AG09309 (cell line): ENCODE measurements around the gene RBM42.
"Not testable (repeated sequence)": the region's sequence is repeated elsewhere in the genome, so short reads cannot be mapped to it uniquely, and the experiment has no call there.

Experiments
- DNase-seq: peaks from one replicate; pipeline ENCODE4 v3.0.0-alpha.2; 2010; ENCODE audit warnings: low read depth
- H3K4me3 ChIP-seq: 2 replicates; pipeline ENCODE4 v1.5.1; 2011; ENCODE audit warnings: mild to moderate bottlenecking, low read depth, low read length, moderate library complexity; ENCODE audit not compliant: control insufficient read depth
- CTCF ChIP-seq: IDR thresholded peaks from 2 replicates; pipeline ENCODE4 v1.5.1; 2011; ENCODE audit warnings: mild to moderate bottlenecking, low read depth, low read length, inconsistent platforms; ENCODE audit not compliant: insufficient read depth, control insufficient read depth; ENCODE audit errors: missing control alignments

RBM42 gene, protein sequence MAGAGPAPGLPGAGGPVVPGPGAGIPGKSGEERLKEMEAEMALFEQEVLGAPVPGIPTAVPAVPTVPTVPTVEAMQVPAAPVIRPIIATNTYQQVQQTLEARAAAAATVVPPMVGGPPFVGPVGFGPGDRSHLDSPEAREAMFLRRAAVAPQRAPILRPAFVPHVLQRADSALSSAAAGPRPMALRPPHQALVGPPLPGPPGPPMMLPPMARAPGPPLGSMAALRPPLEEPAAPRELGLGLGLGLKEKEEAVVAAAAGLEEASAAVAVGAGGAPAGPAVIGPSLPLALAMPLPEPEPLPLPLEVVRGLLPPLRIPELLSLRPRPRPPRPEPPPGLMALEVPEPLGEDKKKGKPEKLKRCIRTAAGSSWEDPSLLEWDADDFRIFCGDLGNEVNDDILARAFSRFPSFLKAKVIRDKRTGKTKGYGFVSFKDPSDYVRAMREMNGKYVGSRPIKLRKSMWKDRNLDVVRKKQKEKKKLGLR

DNA sequence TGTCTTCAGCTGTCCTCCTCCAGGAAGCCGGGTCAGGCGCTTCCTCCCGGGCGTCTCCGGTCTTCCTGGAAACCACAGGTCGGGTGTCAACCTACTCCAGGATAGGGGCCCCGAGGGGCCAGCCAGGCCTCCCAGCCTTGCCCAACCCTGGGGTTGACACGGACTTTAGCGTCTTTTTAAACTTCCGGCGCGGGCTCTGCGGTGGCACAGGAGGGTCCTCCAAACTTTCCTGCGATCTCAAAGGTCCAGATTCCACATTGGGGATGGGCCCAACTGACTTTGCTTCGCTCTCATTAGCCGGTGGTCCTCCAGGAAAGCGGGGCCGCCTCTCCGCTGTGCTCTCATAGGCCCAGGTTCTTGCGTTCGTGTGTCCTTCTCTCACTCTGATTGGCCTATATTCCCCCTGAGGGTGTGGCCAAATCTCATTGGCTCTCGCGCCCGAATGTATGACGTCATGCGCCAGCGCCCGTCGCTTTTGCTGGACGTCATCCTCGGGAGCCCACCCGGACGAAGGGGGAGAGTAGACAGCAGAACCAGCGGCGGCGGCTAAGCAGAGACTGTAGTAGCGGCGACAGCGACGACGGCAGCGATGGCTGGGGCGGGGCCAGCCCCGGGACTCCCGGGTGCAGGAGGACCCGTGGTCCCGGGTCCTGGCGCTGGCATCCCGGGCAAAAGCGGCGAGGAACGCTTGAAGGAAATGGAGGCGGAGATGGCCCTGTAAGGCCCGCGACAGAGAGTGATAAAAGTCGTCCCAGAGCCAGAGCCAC is at the start of gene RBM42:
TSS of gene RBM42 (plus strand) at position 472 of the 767 bp plus-strand sequence. CDS start at position 590, 118 bp downstream.
- TF ChIP-seq CTCF: no peak
- DNase-seq: peak; percentile 96
- H3K4me3 ChIP-seq: peak within 1 kb of the TSS; percentile 93

DNA sequence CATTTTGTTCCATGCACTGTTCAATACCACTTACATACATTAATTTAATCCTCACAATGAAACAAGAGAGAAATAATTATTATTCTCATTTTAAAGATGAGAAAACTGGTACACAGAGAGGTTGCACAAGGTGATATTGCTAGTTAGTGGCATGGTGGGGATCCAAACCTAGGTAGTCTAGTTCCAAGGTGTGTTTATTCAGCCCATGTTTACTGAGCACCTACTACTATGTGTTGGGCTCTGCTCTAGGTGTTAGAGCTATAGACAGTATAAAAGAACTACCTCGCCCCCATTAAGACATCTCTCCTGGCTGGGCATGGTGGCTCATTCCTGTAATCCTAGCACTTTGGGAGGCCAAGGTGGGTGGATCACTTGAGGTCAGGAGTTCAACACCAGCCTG is 46.1 kb upstream of the RBM42 start:
- TF ChIP-seq CTCF: no peak
- DNase-seq: no peak
- H3K4me3 ChIP-seq: no peak overlapping the region

DNA sequence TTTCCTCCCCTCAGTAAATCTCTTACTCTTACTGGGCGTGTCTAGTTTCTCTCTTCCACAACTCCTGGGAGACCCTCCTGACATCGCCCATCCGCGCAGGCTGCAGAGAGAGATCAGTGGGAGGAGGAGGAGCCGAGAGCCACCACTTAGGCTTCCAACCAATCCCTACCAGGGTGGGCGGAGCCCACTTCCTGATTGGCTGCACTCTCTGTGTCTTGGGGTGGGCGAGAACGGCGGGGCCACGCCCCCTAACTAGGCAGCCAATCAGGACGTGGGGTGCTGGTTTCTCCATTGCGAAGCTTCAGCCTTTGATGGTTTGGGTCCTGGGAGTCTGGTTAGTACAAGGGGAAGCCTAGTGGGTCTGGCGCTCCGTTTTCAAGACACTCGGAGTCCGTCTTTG is 43.0 kb upstream of the RBM42 start, which contains the start of gene PMIS2:
TSS of gene PMIS2 (plus strand) at position 326 of the 400 bp plus-strand sequence. CDS start 87 bp downstream, outside the sequence.
- no peak within 1 kb of the TSS for H3K4me3 ChIP-seq
- TF ChIP-seq CTCF: no peak
- DNase-seq: no peak

- no peak overlapping the region for H3K4me3 ChIP-seq
- no peak for DNase-seq
- TF ChIP-seq CTCF: no peak
Observed at GRCh38 chr19:35587321-35587720, 41.5 kb upstream of the RBM42 start.

- no peak for TF ChIP-seq CTCF
- no peak for DNase-seq
- no peak overlapping the region for H3K4me3 ChIP-seq
Observed at GRCh38 chr19:35590875-35591274, 38.0 kb upstream of the RBM42 start.

- TF ChIP-seq CTCF: peak; percentile 54
- no peak overlapping the region for H3K4me3 ChIP-seq
- DNase-seq: no peak
Observed at GRCh38 chr19:35592226-35592625, 36.6 kb upstream of the RBM42 start.

GRCh38 chr19:35595026-35595425 is 33.8 kb upstream of the RBM42 start:
- H3K4me3 ChIP-seq, DNase-seq: not testable (repeated sequence)
